ENCODE results near the gene LRRC52.

LRRC52 gene

GRCh38 chr1:165543532-165544438, at the start of gene LRRC52:
LRRC52 (plus strand) TSS chr1:165544000; CDS start chr1:165544297, 297 bp downstream.
- DNase-seq (ENCODE audit: low read depth), result no peak

- no peak for DNase-seq (ENCODE audit: low read depth)
These were observed 48.6 kb upstream of the LRRC52 start for GRCh38 chr1:165494949-165495857.

GRCh38 chr1:165495858-165496205, 48.0 kb upstream of the LRRC52 start:
- no peak for DNase-seq (ENCODE audit: low read depth)

GRCh38 chr1:165496501-165496900, 47.3 kb upstream of the LRRC52 start:
- DNase-seq (ENCODE audit: low read depth), result no peak

- DNase-seq (ENCODE audit: low read depth), result no peak
These were observed 46.5 kb upstream of the LRRC52 start for GRCh38 chr1:165497069-165498013.

GRCh38 chr1:165501330-165501969, 42.4 kb upstream of the LRRC52 start:
- DNase-seq (ENCODE audit: low read depth), result no peak

- DNase-seq (ENCODE audit: low read depth), result no peak
These were observed 41.8 kb upstream of the LRRC52 start for GRCh38 chr1:165501970-165502348.

- DNase-seq (ENCODE audit: low read depth), result no peak
These were observed 36.2 kb upstream of the LRRC52 start for GRCh38 chr1:165507570-165507969.

- no peak for DNase-seq (ENCODE audit: low read depth)
These were observed 35.5 kb upstream of the LRRC52 start for GRCh38 chr1:165508291-165508690.

GRCh38 chr1:165512816-165513215, 31.0 kb upstream of the LRRC52 start:
- no peak for DNase-seq (ENCODE audit: low read depth)

- DNase-seq (ENCODE audit: low read depth), result no peak
These were observed 27.3 kb upstream of the LRRC52 start for GRCh38 chr1:165516469-165516868.

GRCh38 chr1:165520646-165521045, 23.2 kb upstream of the LRRC52 start:
- DNase-seq (ENCODE audit: low read depth), result no peak

- no peak for DNase-seq (ENCODE audit: low read depth)
These were observed 19.0 kb upstream of the LRRC52 start for GRCh38 chr1:165524639-165525285.

GRCh38 chr1:165525708-165526107, 18.1 kb upstream of the LRRC52 start:
- DNase-seq (ENCODE audit: low read depth), result no peak

- no peak for DNase-seq (ENCODE audit: low read depth)
These were observed 16.4 kb upstream of the LRRC52 start for GRCh38 chr1:165527251-165528007.

GRCh38 chr1:165531021-165531420, 12.8 kb upstream of the LRRC52 start:
- no peak for DNase-seq (ENCODE audit: low read depth)

GRCh38 chr1:165532053-165532452, 11.7 kb upstream of the LRRC52 start:
- no peak for DNase-seq (ENCODE audit: low read depth)

GRCh38 chr1:165533254-165533653, 10.5 kb upstream of the LRRC52 start:
- DNase-seq (ENCODE audit: low read depth), result no peak

GRCh38 chr1:165536016-165536415, 7.8 kb upstream of the LRRC52 start:
- DNase-seq (ENCODE audit: low read depth), result no peak

All from stimulated activated CD8-positive, alpha-beta memory T cell treated with anti-CD3 and anti-CD28 coated beads, Interleukin-15, amount 100 ng/mL, for 1 hour (primary cell).